ENCODE data around the gene RNLS.

The RNLS gene

GRCh38 chr10:88555190-88555908 is 27.8 kb downstream of the RNLS start:
- H3K4me3 ChIP-seq: no peak overlapping the region
- no peak for DNase-seq (ENCODE audit: low spot score)
- no peak overlapping the region for H3K27ac ChIP-seq
- no peak for TF ChIP-seq CTCF (IDR thresholded peaks at IDR 0.05)

- no peak overlapping the region for H3K27ac ChIP-seq
- no peak for DNase-seq (ENCODE audit: low spot score)
- no peak overlapping the region for H3K4me3 ChIP-seq
- TF ChIP-seq CTCF (IDR thresholded peaks at IDR 0.05): peak; percentile 50
Observed at GRCh38 chr10:88553116-88553752, 29.9 kb downstream of the RNLS start.

- no peak overlapping the region for H3K27ac ChIP-seq
- no peak overlapping the region for H3K4me3 ChIP-seq
- DNase-seq (ENCODE audit: low spot score): no peak
- TF ChIP-seq CTCF (IDR thresholded peaks at IDR 0.05): no peak
Observed at GRCh38 chr10:88551246-88551645, 31.9 kb downstream of the RNLS start.

- no peak overlapping the region for H3K27ac ChIP-seq
- TF ChIP-seq CTCF (IDR thresholded peaks at IDR 0.05): no peak
- H3K4me3 ChIP-seq: no peak overlapping the region
- no peak for DNase-seq (ENCODE audit: low spot score)
Observed at GRCh38 chr10:88546497-88546896, 36.6 kb downstream of the RNLS start.

GRCh38 chr10:88545359-88545758 is 37.8 kb downstream of the RNLS start:
- DNase-seq (ENCODE audit: low spot score): no peak
- TF ChIP-seq CTCF (IDR thresholded peaks at IDR 0.05): no peak
- peak overlapping the region in 1 of 2 donors; percentile 14 for H3K27ac ChIP-seq
- no peak overlapping the region for H3K4me3 ChIP-seq

- no peak for TF ChIP-seq CTCF (IDR thresholded peaks at IDR 0.05)
- H3K4me3 ChIP-seq: no peak overlapping the region
- peak overlapping the region in 1 of 2 donors; percentile 13 for H3K27ac ChIP-seq
- DNase-seq (ENCODE audit: low spot score): no peak
Observed at GRCh38 chr10:88544140-88544870, 38.8 kb downstream of the RNLS start.
